Activated T-cell treated with anti-CD3 and anti-CD28 coated beads for 48 hours (primary cell): ENCODE measurements around the gene DNAAF8.
A peak's percentile ranks its signal among the peaks of the same experiment; 100 is the strongest.

ENCODE experiments used
- DNase-seq: peaks from one replicate; pipeline ENCODE4 v3.0.0-alpha.2; 2020; ENCODE audit warnings: low read depth

The DNAAF8 gene

DNA sequence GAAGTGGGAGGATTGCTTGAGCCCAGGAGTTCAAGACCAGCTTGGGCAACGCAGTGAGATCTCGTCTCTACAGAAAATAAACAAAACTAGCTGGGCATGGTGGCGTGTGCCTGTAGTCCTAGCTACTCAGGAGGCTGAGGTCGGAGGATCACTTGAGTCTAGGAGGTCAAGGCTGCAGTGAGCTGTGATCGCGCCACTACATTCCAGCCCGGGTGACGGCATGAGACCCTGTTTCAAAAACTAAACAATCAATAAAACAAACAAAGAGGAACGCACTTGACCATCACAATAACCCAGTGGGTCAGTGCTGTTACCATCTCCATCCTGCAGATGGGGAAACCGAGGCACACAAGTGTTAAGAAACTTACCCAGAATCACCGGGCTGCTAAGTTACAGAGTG lies 18.9 kb downstream of the DNAAF8 start:
- no peak for DNase-seq

DNA sequence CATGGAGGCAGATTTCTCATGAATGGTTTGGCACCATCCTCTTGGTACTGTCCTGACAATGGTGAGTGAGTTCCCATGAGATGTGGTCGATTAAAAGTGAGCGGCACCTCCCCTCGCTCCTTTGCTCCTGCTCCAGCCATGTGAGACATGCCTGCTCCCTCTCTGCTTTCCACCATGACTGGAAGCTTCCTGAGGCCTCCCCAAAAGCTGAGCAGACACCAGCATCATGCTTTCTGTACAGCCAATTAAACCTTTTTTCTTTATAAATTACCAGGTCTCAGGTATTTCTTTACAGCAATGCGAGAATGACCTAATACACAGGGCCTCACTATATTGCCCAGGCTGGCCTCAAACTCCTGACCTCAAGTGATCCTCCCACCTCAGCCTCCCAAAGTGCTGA lies 20.5 kb downstream of the DNAAF8 start:
- no peak for DNase-seq

DNA sequence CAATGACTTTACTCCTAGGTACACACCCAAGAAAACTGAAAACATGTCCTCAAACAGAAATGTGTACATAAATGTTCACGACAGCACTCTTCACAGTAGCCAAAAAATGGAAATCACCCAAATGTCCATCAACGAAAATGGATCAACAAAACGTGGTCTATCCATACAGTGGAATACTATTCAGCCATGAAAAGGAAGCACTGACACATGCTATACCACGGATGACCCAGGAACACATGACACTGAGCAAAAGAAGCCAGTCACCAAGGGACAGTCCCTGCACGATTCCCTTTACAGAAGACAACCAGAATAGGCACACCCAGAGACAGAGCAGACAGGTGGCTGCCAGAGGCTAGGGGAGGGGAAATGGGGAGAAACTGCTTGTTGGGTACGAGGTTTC lies 21.4 kb downstream of the DNAAF8 start:
- DNase-seq = no peak

DNA sequence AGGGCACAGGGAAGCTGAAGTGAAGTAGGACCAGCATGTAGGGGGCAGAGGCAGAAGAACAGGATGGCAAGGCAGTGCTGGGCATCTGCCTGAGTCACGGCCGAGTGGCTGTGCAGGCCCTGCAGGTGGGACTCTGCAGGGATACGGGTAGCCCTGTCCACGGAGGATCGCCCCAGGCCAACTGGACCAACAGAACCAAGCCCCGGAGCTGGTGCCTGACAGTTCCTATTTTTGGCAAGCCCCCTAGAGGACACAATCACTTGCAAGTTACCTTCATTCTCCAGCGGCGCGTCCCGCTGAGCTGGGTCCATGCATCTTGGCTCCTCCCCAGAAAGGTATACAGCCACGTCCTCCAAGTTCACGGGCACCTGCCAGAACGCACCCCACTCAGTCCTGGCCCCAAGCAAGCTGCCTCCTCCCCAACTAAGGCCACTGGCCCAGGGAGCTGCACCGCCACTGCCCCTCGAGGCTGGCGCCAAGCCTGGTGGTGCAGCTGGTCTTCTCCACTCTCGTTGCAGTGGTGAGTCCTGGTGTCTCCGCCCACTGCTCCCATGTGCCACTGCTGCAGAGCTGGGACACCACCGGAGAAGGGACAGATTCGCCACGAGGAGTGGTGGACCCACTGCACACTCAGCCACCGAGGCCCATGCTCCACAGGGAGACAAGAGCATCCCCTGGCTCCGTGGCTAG lies 26.0 kb downstream of the DNAAF8 start:
- DNase-seq = no peak

DNA sequence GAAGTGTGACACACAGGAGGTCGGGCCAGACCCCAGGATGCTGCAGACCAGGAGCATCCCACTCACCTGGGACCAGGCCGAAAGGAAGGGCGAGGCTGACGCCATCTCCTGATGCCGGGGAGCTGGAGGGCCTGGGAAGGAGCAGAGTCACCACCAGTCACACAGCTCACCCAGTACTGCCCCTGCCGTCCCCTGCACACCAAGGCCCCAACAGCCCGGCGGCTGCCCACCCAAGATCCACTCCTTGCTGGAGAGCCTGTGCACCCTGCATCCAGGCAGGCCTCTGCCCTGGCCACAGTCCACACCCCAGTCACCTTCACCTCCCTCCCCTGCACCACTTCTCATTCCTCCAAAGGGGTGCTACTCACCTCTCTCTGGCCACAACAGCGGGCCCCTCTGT lies 27.9 kb downstream of the DNAAF8 start:
- DNase-seq = no peak

DNA sequence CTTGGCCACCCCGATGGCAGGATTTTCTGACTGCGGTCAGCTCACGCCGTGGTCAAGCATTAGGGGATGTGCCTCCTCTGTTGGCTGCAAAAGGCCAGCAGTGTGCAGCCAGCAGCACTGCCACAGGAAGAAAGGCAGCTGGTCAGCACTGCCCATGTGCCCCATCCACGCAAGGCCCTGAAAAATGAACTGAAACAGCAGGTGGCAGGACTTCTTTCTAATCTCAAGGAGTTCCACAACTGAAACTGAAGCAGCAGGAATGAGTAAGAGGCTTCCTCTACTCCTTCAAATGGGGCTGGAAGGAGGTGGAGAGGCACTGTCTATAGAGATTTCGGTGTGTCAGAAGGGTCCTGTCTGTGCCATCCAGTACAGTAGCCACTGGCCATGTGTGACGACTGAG lies 29.5 kb downstream of the DNAAF8 start:
- no peak for DNase-seq

DNA sequence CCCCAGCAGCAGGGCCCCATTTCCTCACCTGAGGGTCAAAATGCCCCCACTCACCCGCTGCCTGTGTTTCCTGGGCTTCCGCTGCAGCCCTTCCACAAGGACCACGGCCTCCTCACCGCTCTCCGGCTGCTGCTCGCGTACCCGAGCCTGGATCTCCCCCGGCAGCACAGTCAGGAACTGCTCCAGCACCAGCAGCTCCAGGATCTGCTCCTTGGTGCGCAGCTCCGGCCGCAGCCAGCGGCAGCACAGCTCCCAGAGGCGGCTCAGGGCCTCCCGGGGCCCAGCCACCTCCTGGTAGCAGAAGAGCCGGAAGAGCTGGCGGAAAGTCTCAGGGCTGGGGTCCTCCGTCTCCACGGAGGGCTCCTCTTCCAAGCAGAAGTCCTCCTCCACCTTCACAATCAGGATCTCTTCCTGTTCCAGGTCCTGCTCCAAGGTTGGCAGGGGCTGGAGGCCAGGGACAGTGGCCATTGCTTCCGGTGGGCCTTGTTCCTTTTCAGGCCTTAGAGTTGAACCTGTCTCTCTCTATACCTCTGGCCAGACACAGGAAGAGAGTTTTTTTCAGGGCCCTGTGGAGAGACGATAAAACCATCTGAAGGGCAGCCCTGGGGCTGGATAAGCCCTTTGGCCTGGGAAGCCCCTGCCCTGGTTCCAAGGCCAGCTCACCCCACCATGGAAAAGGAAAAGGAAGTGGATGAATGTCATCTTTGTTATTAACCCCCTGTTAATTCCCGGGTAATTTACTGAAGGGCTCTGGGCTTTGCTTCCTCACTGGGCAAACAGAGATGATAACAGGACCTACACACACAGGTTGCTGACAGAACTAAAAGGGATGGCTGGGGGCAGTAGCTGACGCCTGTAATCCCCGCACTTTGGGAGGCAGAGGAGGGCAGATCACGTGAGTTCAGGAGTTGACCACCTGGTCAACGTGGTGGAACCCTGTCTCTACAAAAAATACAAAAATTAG lies 31.5 kb downstream of the DNAAF8 start:
- no peak for DNase-seq

DNA sequence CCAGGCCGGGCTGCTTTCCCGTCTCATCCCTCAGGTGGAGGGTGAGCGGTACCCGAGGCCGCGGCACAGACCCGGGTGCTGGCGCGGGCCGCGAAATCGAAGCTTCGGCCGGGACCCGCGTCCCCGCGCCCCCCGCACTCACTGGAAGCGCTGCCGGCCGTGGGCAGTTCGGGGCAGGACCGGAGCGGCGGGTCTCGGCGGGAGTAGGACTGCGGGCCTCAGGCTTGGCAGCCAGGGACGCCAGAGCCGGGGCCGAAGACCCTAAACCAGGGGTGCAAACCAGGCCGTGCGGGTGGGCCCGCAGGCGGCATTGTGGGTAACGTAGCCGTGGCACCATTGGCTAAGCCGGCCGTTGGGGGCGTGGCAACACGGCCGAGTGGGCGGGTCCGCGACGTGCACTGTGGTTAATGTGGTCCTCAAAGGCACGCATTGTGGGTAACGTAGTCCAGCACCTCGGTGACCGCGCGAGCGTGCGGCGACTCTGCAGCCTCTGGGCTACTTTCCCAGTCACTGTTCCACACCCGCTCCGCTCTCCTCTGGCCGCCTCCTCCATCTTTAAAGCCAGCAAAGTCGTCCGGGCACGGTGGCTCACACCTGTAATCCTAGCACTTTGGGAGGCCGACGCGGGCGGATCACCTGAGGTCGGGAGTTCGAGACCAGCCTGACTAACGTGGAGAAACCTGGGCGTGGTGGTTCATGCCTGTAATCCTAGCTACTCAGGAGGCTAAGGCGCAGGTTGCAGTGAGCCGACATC lies 32.7 kb downstream of the DNAAF8 start, which contains the start of gene ZNF500:
ZNF500 (minus strand) TSS at position 288 of the 754 bp plus-strand sequence. CDS start 1,184 bp downstream, outside the sequence.
- DNase-seq = peak; percentile 97

DNA sequence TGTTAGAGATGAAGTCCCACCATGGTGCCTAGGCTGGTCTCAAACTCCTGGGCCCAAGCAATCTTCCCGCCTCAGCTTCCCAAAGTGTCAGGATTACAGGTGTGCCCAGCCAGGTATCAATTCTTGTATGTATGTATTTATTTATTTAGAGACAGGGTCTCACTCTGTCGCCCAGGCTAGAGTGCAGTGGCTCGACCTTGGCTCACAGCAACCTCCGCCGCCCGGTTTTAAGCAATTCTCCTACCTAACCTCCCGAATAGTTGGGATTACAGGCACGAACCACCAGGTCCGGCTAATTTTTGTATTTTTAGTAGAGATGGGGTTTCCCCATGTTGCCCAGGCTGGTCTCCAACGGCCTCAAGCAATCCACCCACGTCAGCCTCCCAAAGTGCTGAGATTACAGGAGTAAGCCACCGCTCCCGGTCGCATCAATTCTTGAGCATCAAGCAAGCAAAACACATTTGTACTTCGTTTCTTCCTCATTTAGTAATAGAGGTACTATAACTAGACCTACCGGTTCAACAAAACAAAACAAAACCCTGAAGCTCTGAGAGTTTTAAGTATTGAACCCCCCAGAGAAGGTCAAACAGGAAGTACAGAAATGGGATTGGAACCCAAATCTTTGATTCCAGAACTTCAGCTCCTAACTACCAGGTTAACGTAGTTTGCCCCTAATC lies 33.7 kb downstream of the DNAAF8 start:
- no peak for DNase-seq

DNA sequence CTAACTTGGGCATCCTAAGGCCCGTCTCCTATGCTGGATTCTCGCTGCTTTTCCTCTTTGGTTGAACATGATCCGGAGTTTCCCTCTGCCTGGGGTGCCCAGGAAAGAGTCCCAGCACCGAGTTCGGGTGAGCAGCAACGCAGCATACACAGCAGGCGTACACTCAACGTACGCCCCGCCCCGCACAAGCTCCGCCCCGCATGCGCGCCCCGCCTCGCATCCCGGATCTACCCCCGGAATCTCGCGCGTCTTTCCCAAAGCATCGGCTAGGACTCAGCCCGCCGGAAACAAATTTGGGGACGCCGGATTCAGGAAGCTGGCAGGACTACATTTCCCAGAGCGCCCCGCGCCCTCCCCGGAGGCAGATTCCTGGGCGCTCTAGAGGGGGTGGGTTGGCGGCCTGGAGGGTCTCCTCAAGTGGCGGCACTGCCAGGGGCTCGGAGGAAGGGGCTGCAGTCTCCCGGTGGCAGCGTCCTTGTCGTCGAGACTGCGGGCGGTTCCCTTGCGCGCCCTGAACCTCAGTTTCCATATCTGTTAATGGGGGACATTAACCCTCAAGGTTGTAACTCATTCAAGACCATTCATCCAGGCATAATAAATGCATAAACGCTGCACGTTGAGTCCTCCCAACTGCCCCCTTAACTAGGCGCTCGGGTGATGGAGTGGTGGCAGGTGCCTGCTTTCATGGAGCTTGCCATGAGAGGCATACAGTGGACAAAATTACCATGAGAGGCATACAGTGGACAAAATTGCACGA lies 34.4 kb downstream of the DNAAF8 start:
- peak; percentile 90 for DNase-seq

DNA sequence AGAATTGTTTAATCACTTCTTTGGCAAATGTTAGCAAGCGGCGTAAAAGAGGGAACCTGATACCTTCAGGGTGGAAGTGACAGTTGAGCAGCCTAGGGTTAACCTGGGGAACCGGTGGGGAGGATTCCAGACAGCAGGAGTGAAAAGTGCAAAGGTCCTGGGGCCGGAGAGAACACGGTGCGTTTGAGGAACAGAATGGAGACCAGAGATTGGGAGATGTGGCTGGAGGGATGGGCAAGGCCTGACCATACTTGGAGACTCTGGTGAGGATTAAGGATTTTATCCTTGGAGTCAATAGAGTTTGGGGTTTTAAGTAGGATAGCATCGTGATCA lies 34.9 kb downstream of the DNAAF8 start:
- no peak for DNase-seq

DNA sequence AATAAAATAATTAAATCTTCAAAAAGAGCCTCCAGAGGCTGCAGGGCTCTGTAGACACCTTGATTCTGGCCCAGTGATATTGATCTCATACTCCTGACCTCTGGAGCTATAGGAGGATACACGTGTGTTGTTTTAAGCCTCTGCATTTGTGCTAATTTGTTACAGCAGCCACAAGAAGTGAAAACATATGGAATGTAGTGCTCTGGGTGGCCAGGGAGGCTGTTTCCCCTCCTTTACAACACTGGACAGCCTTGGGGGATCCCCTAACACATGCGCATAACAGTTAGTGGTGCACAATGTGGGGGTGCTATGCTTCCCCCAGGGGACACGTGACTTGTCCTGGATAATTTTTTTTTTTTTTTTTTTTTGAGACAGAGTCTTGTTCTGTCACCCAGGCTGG lies 37.3 kb downstream of the DNAAF8 start:
- no peak for DNase-seq

DNA sequence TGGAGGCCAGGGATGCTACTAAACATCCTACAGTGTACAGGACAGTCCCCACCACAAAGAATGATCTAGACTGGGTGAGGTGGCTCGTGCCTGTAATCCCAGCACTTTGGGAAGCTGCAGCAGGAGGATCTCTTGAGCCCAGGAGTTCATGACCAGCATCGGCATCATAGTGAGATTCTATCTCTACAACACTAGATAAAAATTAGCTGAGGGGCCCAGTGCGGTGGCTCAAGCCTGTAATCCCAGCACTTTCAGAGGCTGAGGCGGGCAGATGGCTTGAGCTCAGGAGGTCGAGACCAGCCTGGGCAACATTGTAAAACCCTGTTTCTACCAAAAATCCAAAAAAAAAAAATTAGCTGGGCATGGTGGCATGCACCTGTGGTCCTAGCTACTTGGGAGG lies 38.0 kb downstream of the DNAAF8 start:
- no peak for DNase-seq

DNA sequence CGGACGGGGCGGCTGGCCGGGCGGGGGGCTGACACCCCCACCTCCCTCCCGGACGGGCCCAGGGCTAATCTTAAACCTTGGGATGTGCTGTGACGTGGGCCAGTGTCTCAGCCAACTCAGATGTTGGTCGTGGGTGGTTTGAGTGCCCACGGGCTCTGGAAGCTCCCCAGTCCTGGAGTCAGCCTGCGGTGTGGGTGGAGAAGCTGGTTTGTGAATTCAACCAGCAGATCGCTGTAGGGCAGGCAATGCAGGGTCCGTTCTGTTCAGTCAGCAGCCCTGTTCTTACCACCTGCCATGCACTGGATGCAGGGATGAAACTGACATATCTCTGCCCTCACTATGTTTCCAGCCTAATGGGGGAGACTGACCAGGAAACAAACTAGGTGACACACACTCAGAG lies 40.7 kb downstream of the DNAAF8 start:
- DNase-seq = no peak

DNA sequence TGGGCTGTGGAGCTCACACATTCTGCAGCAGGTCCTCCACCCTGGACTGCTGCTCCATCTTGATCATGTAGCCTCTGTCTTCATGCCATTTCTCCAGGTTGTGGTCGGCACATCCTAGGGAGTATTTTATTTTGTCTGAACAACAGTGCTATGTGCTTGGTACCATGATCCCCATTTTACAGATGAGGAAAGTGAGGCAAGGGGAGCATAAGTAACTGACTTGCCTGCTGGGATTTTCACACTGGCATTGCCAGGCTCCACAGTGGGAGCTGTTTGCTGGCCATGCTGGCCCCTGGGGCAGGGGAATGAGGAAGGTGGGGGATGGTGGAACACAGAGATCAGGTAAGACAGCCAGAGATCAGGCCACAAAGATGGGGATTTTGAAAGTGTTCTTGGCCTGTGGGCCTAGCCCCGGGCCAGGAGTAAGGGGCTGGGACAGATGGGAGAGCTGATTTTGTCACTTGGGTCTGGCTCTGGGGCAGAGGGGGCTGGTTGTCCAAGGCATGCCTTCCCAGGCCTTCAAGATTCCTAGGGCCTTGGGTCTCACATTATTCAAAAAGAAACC lies 41.9 kb downstream of the DNAAF8 start:
- no peak for DNase-seq

DNA sequence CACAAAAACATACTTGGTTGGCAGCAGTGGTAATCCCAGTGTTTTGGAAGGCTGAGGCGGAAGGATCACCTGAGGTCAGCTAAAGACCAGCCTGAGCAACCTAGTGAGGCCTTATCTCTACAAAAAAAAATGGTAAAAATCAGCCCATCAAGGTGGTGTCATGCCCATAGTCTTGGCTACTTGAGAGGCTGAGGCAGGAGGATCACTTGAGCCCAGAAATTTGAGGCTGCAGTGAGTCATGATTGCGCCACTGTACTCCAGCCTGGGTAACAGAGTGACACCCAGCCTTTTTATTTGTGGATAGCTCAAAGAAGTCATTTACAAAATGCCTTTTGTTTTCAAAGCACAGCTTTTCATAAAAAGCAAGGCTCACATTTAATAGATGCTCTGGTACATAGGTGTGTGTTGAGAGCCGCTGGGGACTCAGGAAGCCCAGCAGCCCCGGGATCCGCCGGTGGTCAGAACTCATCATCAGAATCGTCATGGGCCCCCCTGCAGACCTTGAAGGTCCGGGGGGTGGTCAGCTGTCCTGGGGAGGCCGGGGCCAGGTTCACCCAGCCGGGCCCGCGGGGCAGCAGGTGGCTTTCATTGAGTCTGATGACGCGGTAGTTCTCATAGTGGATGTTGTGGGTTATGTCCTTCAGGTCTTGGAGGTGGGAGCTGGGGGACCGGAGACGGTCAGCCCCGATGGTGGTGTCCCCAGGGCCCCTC lies 43.2 kb downstream of the DNAAF8 start:
- no peak for DNase-seq

DNA sequence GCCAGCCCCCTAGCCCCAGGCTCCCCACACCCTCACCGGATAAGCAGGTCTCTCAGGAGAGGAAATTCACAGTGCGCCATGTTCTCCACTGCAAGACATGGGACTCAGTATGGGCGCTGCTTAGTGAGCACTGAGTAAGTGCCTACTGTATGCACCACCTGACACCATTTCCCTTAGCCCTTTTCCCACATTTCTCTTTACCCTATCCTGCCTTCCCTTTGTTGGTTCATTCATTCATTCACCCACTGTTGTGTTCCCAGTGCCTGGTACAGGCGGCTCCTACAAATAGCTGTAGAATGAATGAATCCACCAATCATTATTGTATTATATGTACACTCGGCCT lies 43.7 kb downstream of the DNAAF8 start:
- DNase-seq = no peak

DNA sequence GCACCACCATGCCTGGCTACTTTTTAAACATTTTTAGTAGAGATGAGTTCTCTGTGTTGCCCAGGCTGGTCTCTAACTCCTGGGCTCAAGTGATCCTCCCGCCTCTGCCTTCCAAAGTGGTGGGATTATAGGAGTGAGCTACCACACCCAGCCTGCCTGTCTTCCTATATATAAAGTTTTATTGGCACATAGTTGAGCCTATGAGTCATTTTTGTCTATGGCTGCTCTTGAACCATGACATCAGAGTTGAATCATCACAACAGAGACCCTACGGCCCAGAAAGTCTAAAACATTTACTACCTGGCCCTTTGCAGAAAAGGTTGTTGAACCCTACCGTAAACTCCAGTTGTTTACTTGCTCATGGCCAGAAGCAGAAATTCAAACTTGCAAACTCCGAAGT lies 45.9 kb downstream of the DNAAF8 start:
- no peak for DNase-seq

DNA sequence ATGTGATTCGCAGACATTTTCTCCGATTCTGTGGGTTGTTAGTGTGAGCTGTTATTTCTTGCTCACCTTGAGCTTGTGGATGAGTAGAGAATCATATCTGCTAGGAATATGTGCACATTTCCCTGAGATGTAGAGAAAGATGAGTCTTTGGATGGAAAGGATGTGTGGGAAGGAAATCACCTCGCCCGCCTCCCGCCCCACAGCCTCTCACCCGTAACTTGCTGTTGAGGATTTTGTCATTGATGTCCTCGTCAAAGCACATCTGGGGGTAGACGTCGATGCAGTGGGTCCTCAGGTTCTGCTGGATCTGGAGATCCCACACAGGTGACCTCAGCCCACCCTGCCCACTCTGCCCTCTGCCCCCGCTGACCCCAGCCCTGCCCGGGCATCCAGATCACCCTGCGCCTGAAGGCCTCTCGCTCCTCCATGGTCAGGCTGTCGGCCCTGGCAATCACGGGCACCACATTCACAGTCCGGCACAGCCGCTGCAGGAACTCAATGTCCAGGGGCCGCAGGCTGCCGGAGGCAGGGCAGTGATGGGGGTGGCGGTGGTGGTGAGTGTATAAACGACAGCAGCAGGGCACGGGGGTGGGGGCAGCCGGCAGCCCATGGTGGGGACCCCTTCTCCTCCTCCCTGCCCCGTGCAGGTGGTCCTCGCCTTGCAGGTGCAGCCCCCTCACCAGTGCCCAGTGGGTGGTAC lies 49.1 kb downstream of the DNAAF8 start:
- DNase-seq = no peak

DNA sequence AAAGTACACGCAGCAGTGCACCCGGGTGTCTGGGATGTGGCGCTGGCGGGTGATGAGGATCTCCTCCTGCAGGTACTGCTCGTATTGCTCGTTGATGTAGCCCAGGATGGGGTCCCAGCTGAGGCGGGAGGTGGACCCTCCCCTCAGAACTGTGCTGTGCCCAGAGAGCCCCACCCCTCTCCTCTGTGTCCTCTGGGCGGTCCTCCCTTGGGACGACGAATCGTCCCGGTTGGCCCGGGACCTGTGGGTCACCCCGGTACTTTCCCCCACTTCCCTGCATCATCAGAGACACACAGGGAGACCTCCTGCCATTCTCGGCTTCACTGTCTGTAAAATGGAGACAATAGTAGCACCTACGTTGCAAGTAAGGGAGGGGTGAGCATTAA lies 49.6 kb downstream of the DNAAF8 start:
- DNase-seq = no peak
